GM23338 (cell line): ENCODE measurements around the gene LAMC3. TPM values are rescaled to one million over a fixed set of nuclear protein-coding genes. Genes with fewer than 3 reads are reported as not detected.

Source experiments
- ATAC-seq: fragments of 200-7000 bp; cut with Tn5 transposase; 3 replicates; pipeline ENCODE4 v1.9.1; 2020
- DNase-seq: peaks from one replicate; pipeline ENCODE4 v3.0.0-alpha.2; 2015; ENCODE audit warnings: low spot score
- H2AFZ ChIP-seq: fragments of 200-600 bp; sonication (generic); 2 replicates; pipeline ENCODE4 v1.8.0; 2016; ENCODE audit warnings: antibody characterized with exemption, mild to moderate bottlenecking, moderate library complexity
- H3F3A ChIP-seq: fragments of 200-600 bp; sonication (generic); replicated peaks from 2 replicates; pipeline ENCODE4 v1.8.0; 2017; ENCODE audit warnings: antibody characterized with exemption, mixed run types, low read depth
- H3K27ac ChIP-seq: fragments of 200-600 bp; sonication (generic); 2 replicates; pipeline ENCODE4 v1.6.1; 2016; ENCODE audit warnings: low read depth
- H3K27me3 ChIP-seq: fragments of 200-600 bp; sonication (generic); 2 replicates; pipeline ENCODE4 v1.8.0; 2016; ENCODE audit warnings: mild to moderate bottlenecking, mixed run types, moderate library complexity; ENCODE audit not compliant: insufficient read depth
- H3K36me3 ChIP-seq: fragments of 200-600 bp; sonication (generic); 2 replicates; pipeline ENCODE4 v1.8.0; 2016; ENCODE audit warnings: mild to moderate bottlenecking; ENCODE audit not compliant: insufficient read depth
- H3K4me1 ChIP-seq: fragments of 200-600 bp; sonication (generic); 2 replicates; pipeline ENCODE4 v1.8.0; 2016; ENCODE audit warnings: mild to moderate bottlenecking, moderate library complexity; ENCODE audit not compliant: insufficient read depth
- H3K4me2 ChIP-seq: fragments of 200-600 bp; sonication (generic); 2 replicates; pipeline ENCODE4 v1.7.1; 2017; ENCODE audit warnings: mixed run types
- H3K4me3 ChIP-seq: fragments of 200-600 bp; sonication (generic); 2 replicates; pipeline ENCODE4 v1.6.1; 2016; ENCODE audit warnings: mixed run types
- H3K79me2 ChIP-seq: fragments of 200-600 bp; sonication (generic); replicated peaks from 2 replicates; pipeline ENCODE4 v1.8.0; 2017; ENCODE audit warnings: mild to moderate bottlenecking; ENCODE audit not compliant: insufficient read depth
- H3K9me2 ChIP-seq: fragments of 200-600 bp; sonication (generic); 2 replicates; pipeline ENCODE4 v1.8.0; 2017; ENCODE audit not compliant: insufficient read depth
- H4K20me1 ChIP-seq: fragments of 200-600 bp; sonication (generic); replicated peaks from 2 replicates; pipeline ENCODE4 v1.8.0; 2017; ENCODE audit warnings: mild to moderate bottlenecking; ENCODE audit not compliant: insufficient read depth
- H3K27ac Mint-ChIP-seq: 2 replicates; pipeline ENCODE4 v1.8.0; 2020; ENCODE audit warnings: inconsistent platforms, mild to moderate bottlenecking, moderate library complexity, mixed read lengths
- H3K27me3 Mint-ChIP-seq: 3 replicates; pipeline ENCODE4 v1.8.0; 2022; ENCODE audit warnings: low read depth, mild to moderate bottlenecking, moderate library complexity, mixed read lengths, inconsistent platforms; ENCODE audit not compliant: insufficient read depth, poor library complexity
- H3K36me3 Mint-ChIP-seq: 3 replicates; pipeline ENCODE4 v1.8.0; 2021; ENCODE audit warnings: low read depth, mild to moderate bottlenecking, inconsistent platforms, moderate library complexity, mixed read lengths
- H3K4me1 Mint-ChIP-seq: 3 replicates; pipeline ENCODE4 v1.8.0; 2020; ENCODE audit warnings: mild to moderate bottlenecking, inconsistent platforms, mixed read lengths
- H3K4me3 Mint-ChIP-seq: 3 replicates; pipeline ENCODE4 v1.8.0; 2021; ENCODE audit warnings: moderate library complexity, mild to moderate bottlenecking, inconsistent platforms, mixed read lengths
- H3K9me3 Mint-ChIP-seq: 3 replicates; pipeline ENCODE4 v1.8.0; 2020; ENCODE audit warnings: moderate library complexity, mild to moderate bottlenecking, inconsistent platforms, mixed read lengths
- CREB1 ChIP-seq: fragments of 250-450 bp; sonication (Bioruptor Pico); IDR thresholded peaks from 2 replicates; pipeline ENCODE4 v1.5.0; 2020; ENCODE audit warnings: low read depth, mild to moderate bottlenecking, moderate library complexity
- EZH2 ChIP-seq: fragments of 200-600 bp; sonication (generic); IDR thresholded peaks from one replicate; pipeline ENCODE4 v1.8.0; 2017; ENCODE audit warnings: antibody characterized with exemption, mild to moderate bottlenecking, low read depth; ENCODE audit not compliant: unreplicated experiment
- EZH2phosphoT487 ChIP-seq: fragments of 200-600 bp; sonication (generic); IDR thresholded peaks from one replicate; pipeline ENCODE4 v1.8.1; 2018; ENCODE audit warnings: antibody characterized with exemption; ENCODE audit not compliant: unreplicated experiment
- JUNB ChIP-seq: IDR thresholded peaks from one replicate; pipeline ENCODE4 v1.6.1; 2016; ENCODE audit warnings: antibody characterized with exemption; ENCODE audit not compliant: unreplicated experiment
- NANOG ChIP-seq: IDR thresholded peaks from 2 replicates; pipeline ENCODE4 v1.6.1; 2016; ENCODE audit warnings: antibody characterized with exemption, borderline replicate concordance
- POLR2AphosphoS5 ChIP-seq: IDR thresholded peaks from 2 replicates; pipeline ENCODE4 v1.6.1; 2016; ENCODE audit warnings: antibody characterized with exemption, low read depth
- STAT1 ChIP-seq: IDR thresholded peaks from one replicate; pipeline ENCODE4 v1.6.1; 2016; ENCODE audit warnings: antibody characterized with exemption; ENCODE audit not compliant: unreplicated experiment
- ZNF114 ChIP-seq: fragments of 250-450 bp; sonication (Bioruptor Pico); IDR thresholded peaks from 2 replicates; pipeline ENCODE4 v1.5.0; 2020; ENCODE audit warnings: mild to moderate bottlenecking, moderate library complexity
- ZNF331 ChIP-seq: fragments of 250-450 bp; sonication (Bioruptor Pico); IDR thresholded peaks from 2 replicates; pipeline ENCODE4 v1.5.0; 2020; ENCODE audit warnings: low read depth, mild to moderate bottlenecking, moderate library complexity
- polyA plus RNA-seq: library from polyadenylated mRNA; unstranded; fragments of >200 nt; fragmentation: Nextera tagmentation; extraction: Ambion mirVana; gene quantifications from 2 replicates; pipeline ENCODE4 v1.2.1, GENCODE V29; 2016
- total RNA-seq: library from RNA; depleted of rRNA; stranded (reverse); fragments of >200 nt; shearing (Covaris generic); gene quantifications from 2 replicates; pipeline ENCODE4 v1.2.3, GENCODE V29; 2014
- TF ChIP-seq, protein P1 (sequence below): IDR thresholded peaks from 2 replicates; pipeline ENCODE4 v1.6.1; 2016; ENCODE audit warnings: antibody characterized with exemption
- TF ChIP-seq, protein P2 (sequence below): IDR thresholded peaks from one replicate; pipeline ENCODE4 v1.6.1; 2018; ENCODE audit warnings: antibody characterized with exemption; ENCODE audit not compliant: unreplicated experiment
- TF ChIP-seq, protein P3 (sequence below): fragments of 250-450 bp; sonication (Bioruptor Pico); IDR thresholded peaks from 2 replicates; pipeline ENCODE4 v1.5.0; 2020; ENCODE audit warnings: mild to moderate bottlenecking, moderate library complexity
- TF ChIP-seq, protein P4 (sequence below), 2 experiments: fragments of 200-600 bp in 1 of 2; sonication (generic) in 1 of 2; conservative IDR thresholded peaks; 2 replicates each; pipeline versions ENCODE4 v1.5.1 to v1.6.1; 2016 to 2017; ENCODE audit warnings: antibody characterized with exemption in 2 of 2, low read depth in 2 of 2, mild to moderate bottlenecking in 2 of 2, moderate library complexity in 1 of 2

The LAMC3 gene
- total and polyA plus RNA-seq, 2 experiments from 2014 or later: 9.0 to 27.4 TPM

DNA sequence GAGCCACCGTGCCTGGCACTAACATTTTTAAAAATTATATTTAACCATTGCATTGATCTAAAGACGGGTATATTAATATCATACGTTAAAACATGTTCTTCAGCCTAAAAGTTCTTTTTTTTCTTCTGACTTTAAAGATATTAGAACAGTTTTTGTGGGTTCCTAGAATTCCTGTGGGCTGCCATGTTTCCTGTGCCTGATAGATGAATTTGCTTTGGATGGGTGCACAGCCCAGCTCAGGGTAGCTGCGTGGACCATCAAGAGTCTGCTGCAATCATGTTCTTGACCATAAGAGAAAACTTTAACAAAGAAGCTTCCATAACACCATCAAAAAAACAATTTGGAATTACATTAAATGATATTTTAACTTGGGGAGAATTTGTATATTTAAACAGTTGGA is 2.4 kb upstream of the LAMC3 start:
- peaks cover 3% of the 10 kb centered on the region; the same call in 1 of the 3 replicates for H3K9me3 Mint-ChIP-seq
- DNase-seq: no peak
- ATAC-seq: no peak
- H3K4me2 ChIP-seq: no peak overlapping the region
- H2AFZ ChIP-seq: no peak overlapping the region
- TF ChIP-seq NANOG (no peak), POLR2AphosphoS5 (no peak), EZH2phosphoT487 (no peak), JUNB (no peak), CREB1 (CRISPR knock-in tag) (no peak), ZNF114 (no peak), STAT1 (no peak), ZNF331 (CRISPR knock-in tag) (no peak), EZH2 (no peak)
- TF ChIP-seq, protein P1, sequence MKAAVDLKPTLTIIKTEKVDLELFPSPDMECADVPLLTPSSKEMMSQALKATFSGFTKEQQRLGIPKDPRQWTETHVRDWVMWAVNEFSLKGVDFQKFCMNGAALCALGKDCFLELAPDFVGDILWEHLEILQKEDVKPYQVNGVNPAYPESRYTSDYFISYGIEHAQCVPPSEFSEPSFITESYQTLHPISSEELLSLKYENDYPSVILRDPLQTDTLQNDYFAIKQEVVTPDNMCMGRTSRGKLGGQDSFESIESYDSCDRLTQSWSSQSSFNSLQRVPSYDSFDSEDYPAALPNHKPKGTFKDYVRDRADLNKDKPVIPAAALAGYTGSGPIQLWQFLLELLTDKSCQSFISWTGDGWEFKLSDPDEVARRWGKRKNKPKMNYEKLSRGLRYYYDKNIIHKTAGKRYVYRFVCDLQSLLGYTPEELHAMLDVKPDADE: no peak
- TF ChIP-seq, protein P2, sequence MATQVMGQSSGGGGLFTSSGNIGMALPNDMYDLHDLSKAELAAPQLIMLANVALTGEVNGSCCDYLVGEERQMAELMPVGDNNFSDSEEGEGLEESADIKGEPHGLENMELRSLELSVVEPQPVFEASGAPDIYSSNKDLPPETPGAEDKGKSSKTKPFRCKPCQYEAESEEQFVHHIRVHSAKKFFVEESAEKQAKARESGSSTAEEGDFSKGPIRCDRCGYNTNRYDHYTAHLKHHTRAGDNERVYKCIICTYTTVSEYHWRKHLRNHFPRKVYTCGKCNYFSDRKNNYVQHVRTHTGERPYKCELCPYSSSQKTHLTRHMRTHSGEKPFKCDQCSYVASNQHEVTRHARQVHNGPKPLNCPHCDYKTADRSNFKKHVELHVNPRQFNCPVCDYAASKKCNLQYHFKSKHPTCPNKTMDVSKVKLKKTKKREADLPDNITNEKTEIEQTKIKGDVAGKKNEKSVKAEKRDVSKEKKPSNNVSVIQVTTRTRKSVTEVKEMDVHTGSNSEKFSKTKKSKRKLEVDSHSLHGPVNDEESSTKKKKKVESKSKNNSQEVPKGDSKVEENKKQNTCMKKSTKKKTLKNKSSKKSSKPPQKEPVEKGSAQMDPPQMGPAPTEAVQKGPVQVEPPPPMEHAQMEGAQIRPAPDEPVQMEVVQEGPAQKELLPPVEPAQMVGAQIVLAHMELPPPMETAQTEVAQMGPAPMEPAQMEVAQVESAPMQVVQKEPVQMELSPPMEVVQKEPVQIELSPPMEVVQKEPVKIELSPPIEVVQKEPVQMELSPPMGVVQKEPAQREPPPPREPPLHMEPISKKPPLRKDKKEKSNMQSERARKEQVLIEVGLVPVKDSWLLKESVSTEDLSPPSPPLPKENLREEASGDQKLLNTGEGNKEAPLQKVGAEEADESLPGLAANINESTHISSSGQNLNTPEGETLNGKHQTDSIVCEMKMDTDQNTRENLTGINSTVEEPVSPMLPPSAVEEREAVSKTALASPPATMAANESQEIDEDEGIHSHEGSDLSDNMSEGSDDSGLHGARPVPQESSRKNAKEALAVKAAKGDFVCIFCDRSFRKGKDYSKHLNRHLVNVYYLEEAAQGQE: no peak
- TF ChIP-seq, protein P3, sequence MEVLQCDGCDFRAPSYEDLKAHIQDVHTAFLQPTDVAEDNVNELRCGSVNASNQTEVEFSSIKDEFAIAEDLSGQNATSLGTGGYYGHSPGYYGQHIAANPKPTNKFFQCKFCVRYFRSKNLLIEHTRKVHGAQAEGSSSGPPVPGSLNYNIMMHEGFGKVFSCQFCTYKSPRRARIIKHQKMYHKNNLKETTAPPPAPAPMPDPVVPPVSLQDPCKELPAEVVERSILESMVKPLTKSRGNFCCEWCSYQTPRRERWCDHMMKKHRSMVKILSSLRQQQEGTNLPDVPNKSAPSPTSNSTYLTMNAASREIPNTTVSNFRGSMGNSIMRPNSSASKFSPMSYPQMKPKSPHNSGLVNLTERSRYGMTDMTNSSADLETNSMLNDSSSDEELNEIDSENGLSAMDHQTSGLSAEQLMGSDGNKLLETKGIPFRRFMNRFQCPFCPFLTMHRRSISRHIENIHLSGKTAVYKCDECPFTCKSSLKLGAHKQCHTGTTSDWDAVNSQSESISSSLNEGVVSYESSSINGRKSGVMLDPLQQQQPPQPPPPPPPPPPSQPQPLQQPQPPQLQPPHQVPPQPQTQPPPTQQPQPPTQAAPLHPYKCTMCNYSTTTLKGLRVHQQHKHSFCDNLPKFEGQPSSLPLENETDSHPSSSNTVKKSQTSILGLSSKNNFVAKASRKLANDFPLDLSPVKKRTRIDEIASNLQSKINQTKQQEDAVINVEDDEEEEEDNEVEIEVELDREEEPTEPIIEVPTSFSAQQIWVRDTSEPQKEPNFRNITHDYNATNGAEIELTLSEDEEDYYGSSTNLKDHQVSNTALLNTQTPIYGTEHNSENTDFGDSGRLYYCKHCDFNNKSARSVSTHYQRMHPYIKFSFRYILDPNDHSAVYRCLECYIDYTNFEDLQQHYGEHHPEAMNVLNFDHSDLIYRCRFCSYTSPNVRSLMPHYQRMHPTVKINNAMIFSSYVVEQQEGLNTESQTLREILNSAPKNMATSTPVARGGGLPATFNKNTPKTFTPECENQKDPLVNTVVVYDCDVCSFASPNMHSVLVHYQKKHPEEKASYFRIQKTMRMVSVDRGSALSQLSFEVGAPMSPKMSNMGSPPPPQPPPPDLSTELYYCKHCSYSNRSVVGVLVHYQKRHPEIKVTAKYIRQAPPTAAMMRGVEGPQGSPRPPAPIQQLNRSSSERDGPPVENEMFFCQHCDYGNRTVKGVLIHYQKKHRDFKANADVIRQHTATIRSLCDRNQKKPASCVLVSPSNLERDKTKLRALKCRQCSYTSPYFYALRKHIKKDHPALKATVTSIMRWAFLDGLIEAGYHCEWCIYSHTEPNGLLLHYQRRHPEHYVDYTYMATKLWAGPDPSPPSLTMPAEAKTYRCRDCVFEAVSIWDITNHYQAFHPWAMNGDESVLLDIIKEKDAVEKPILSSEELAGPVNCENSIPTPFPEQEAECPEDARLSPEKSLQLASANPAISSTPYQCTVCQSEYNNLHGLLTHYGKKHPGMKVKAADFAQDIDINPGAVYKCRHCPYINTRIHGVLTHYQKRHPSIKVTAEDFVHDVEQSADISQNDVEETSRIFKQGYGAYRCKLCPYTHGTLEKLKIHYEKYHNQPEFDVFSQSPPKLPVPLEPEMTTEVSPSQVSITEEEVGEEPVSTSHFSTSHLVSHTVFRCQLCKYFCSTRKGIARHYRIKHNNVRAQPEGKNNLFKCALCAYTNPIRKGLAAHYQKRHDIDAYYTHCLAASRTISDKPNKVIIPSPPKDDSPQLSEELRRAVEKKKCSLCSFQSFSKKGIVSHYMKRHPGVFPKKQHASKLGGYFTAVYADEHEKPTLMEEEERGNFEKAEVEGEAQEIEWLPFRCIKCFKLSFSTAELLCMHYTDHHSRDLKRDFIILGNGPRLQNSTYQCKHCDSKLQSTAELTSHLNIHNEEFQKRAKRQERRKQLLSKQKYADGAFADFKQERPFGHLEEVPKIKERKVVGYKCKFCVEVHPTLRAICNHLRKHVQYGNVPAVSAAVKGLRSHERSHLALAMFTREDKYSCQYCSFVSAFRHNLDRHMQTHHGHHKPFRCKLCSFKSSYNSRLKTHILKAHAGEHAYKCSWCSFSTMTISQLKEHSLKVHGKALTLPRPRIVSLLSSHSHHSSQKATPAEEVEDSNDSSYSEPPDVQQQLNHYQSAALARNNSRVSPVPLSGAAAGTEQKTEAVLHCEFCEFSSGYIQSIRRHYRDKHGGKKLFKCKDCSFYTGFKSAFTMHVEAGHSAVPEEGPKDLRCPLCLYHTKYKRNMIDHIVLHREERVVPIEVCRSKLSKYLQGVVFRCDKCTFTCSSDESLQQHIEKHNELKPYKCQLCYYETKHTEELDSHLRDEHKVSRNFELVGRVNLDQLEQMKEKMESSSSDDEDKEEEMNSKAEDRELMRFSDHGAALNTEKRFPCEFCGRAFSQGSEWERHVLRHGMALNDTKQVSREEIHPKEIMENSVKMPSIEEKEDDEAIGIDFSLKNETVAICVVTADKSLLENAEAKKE: no peak
- TF ChIP-seq, protein P4, sequence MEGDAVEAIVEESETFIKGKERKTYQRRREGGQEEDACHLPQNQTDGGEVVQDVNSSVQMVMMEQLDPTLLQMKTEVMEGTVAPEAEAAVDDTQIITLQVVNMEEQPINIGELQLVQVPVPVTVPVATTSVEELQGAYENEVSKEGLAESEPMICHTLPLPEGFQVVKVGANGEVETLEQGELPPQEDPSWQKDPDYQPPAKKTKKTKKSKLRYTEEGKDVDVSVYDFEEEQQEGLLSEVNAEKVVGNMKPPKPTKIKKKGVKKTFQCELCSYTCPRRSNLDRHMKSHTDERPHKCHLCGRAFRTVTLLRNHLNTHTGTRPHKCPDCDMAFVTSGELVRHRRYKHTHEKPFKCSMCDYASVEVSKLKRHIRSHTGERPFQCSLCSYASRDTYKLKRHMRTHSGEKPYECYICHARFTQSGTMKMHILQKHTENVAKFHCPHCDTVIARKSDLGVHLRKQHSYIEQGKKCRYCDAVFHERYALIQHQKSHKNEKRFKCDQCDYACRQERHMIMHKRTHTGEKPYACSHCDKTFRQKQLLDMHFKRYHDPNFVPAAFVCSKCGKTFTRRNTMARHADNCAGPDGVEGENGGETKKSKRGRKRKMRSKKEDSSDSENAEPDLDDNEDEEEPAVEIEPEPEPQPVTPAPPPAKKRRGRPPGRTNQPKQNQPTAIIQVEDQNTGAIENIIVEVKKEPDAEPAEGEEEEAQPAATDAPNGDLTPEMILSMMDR (conservative IDR thresholded peaks at IDR 0.05; ENCODE audit: low read depth in 2 of 2): no peak
- H4K20me1 ChIP-seq: no peaks in the 10 kb centered on the region
- peaks cover 19% of the 10 kb centered on the region for H3K79me2 ChIP-seq
- H3K27me3 ChIP-seq: peaks cover 12% of the 10 kb centered on the region
- H3K27me3 Mint-ChIP-seq: peaks cover 23% of the 10 kb centered on the region
- H3K4me3 ChIP-seq: no peak overlapping the region
- no peaks in the 10 kb centered on the region for H3K9me2 ChIP-seq
- no peak overlapping the region for H3K27ac Mint-ChIP-seq
- H3K36me3 Mint-ChIP-seq: no peaks in the 10 kb centered on the region
- H3K36me3 ChIP-seq: no peaks in the 10 kb centered on the region
- peaks cover 12% of the 10 kb centered on the region for H3K4me1 Mint-ChIP-seq
- H3K4me3 Mint-ChIP-seq: no peak overlapping the region
- peaks cover 12% of the 10 kb centered on the region for H3K4me1 ChIP-seq
- H3F3A ChIP-seq: no peaks in the 10 kb centered on the region; the same call in 1 of the 2 replicates
- no peak overlapping the region for H3K27ac ChIP-seq
